Measurements from ENCODE around the gene PSMC5.

DNA sequence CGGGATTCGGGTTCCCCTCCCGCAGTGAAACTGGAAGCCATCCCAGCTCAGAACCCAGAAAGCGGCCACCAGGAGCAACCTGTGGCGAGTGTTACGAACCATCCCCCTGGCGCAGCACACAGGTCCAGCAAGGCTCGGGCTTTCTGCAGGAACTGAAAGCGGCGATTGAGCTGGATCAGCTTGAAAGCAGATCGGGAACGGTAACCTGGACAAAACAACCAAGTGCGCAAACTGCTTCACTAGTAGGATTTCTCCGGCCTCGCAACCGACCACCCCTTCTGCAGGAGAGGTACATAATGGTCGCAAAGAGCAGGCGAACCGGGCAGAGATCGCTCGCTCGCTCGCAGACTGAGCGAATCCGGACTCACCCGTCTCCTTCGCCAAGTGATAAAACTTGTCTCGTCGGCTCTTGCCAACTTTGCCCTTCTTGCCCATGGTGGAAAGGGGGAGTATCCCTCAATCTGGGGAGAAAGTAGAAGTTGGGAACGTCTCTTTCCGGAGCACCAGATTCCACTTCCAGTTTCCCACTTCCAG is 696 bp upstream of the PSMC5 start:
- TF ChIP-seq CTCF (IDR thresholded peaks at IDR 0.05; ENCODE audit: low read length) (no peak), EZH2 (IDR thresholded peaks at IDR 0.05; ENCODE audit: borderline replicate concordance, low read length) (no peak)

All from OCI-LY1 (cell line).